Measurements from ENCODE around the gene PHPT1. TPM values are rescaled to one million over a fixed set of nuclear protein-coding genes. Genes with fewer than 3 reads are reported as not detected.

Gene PHPT1
- total and polyA plus RNA-seq, 4 donors, result 75.0 to 195 (median 117) TPM

DNA sequence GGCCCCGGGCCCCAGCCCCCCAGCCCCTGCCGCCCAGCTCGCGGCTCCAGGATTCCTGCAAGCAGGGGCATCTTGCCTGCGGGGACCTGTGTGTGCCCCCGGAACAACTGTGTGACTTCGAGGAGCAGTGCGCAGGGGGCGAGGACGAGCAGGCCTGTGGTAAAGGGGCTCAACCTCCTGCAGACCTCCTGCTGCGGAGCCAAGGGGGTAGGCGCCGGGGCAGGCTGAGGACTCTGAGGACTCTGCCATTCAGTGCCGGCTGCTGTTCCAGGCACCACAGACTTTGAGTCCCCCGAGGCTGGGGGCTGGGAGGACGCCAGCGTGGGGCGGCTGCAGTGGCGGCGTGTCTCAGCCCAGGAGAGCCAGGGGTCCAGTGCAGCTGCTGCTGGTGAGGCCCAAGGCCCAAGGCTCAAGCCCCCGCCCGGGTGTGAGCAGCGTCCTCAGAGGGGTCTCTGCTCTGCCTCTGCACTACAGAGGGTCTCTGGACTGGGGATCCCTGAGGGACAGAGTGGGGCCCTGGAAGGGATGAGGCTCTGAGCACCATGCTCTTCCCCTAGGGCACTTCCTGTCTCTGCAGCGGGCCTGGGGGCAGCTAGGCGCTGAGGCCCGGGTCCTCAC, 6.4 kb downstream of the PHPT1 start:
- peaks cover 0 to 18% (median 0%) of the 10 kb centered on the region in 4 donors for H3K36me3 ChIP-seq (ENCODE audit: control insufficient read depth in 4 of 4, insufficient read depth in 4 of 4, low read length in 4 of 4)
- no peak overlapping the region for H3K4me3 ChIP-seq
- no peaks in the 10 kb centered on the region for H3K9me3 ChIP-seq (ENCODE audit: control insufficient read depth in 4 of 4, insufficient read depth in 3 of 4, low read length in 3 of 4)
- ATAC-seq (ENCODE audit: insufficient read depth, low FRiP score), result no peak
- WGBS, 2 donors, result 82 to 86% methylated on average over 26 of the region's 26 CpGs
- H3K9ac ChIP-seq (ENCODE audit: insufficient read depth in 1 of 2, low read length in 2 of 2), result no peak overlapping the region
- TF ChIP-seq, protein P1, sequence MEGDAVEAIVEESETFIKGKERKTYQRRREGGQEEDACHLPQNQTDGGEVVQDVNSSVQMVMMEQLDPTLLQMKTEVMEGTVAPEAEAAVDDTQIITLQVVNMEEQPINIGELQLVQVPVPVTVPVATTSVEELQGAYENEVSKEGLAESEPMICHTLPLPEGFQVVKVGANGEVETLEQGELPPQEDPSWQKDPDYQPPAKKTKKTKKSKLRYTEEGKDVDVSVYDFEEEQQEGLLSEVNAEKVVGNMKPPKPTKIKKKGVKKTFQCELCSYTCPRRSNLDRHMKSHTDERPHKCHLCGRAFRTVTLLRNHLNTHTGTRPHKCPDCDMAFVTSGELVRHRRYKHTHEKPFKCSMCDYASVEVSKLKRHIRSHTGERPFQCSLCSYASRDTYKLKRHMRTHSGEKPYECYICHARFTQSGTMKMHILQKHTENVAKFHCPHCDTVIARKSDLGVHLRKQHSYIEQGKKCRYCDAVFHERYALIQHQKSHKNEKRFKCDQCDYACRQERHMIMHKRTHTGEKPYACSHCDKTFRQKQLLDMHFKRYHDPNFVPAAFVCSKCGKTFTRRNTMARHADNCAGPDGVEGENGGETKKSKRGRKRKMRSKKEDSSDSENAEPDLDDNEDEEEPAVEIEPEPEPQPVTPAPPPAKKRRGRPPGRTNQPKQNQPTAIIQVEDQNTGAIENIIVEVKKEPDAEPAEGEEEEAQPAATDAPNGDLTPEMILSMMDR (IDR thresholded peaks at IDR 0.05; ENCODE audit: control extremely low read depth, extremely low read depth), result no peak
- DNase-seq, result no peak
- H3K4me1 ChIP-seq (ENCODE audit: control insufficient read depth in 5 of 5, insufficient read depth in 5 of 5, low read length in 5 of 5), result peaks cover 0 to 11% (median 0%) of the 10 kb centered on the region in 5 donors
- no peaks in the 10 kb centered on the region for H3K27me3 ChIP-seq (ENCODE audit: control insufficient read depth in 3 of 3, insufficient read depth in 3 of 3, low read length in 2 of 3)
- H3K27ac ChIP-seq (ENCODE audit: low read depth in 1 of 2, low read length in 1 of 2), result no peak overlapping the region

DNA sequence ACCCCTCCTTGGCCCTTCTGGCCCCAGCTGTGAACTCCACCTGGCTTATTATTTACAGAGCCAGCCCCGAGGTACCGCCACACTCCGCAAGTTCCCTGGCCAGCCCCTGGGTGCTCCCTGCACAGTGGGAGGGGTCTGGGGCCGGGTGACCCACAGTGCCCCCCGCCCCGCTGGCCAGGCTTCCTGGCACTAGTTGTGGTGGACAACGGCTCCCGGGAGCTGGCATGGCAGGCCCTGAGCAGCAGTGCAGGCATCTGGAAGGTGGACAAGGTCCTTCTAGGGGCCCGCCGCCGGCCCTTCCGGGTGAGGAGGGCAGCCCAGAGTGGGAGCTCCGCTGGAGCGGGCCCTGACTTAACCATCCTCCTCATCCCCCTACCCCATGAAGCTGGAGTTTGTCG, 6.9 kb downstream of the PHPT1 start:
- H3K27ac ChIP-seq (ENCODE audit: low read depth in 1 of 2, low read length in 1 of 2), result no peak overlapping the region
- WGBS, 2 donors, result 69 to 79% methylated on average over 15 of the region's 15 CpGs
- DNase-seq, result no peak

DNA sequence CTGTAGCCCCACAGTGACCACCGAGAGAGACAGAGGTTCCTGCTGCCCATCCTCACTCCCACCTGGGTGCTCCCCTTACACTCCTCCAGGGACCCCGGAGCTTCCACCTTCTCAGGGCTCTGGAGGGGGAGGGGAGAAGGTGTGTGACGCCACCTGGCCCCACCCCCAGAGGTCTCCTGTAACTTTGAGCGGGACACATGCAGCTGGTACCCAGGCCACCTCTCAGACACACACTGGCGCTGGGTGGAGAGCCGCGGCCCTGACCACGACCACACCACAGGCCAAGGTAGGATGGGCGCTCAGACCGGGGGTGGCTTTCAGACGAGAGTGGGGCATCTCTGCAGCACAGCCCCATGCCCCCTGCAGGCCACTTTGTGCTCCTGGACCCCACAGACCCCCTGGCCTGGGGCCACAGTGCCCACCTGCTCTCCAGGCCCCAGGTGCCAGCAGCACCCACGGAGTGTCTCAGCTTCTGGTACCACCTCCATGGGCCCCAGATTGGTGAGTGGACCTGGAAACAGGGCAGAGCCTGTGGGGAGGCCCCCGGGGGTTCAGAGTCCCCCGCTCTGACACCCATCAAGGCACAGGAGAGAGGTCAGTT, 7.4 kb downstream of the PHPT1 start:
- Histone ChIP-seq H3K4me3 (no peak overlapping the region), H3K27ac (ENCODE audit: low read depth in 1 of 2, low read length in 1 of 2) (no peak overlapping the region), H3K4me1 (ENCODE audit: control insufficient read depth in 5 of 5, insufficient read depth in 5 of 5, low read length in 5 of 5) (peaks cover 0 to 7% (median 0%) of the 10 kb centered on the region in 5 donors), H3K36me3 (ENCODE audit: control insufficient read depth in 4 of 4, insufficient read depth in 4 of 4, low read length in 4 of 4) (peaks cover 0 to 22% (median 2%) of the 10 kb centered on the region in 4 donors), H3K27me3 (ENCODE audit: control insufficient read depth in 3 of 3, insufficient read depth in 3 of 3, low read length in 2 of 3) (no peaks in the 10 kb centered on the region), H3K9me3 (ENCODE audit: control insufficient read depth in 4 of 4, insufficient read depth in 3 of 4, low read length in 3 of 4) (no peaks in the 10 kb centered on the region), H3K9ac (ENCODE audit: insufficient read depth in 1 of 2, low read length in 2 of 2) (no peak overlapping the region)
- no peak for DNase-seq
- 78 to 81% methylated on average over 14 of the region's 14 CpGs for WGBS, 2 donors
- ATAC-seq (ENCODE audit: insufficient read depth, low FRiP score), result no peak
- TF ChIP-seq, protein P1 (IDR thresholded peaks at IDR 0.05; ENCODE audit: control extremely low read depth, extremely low read depth), result no peak

More for the DNA sequence above, 6.9 kb downstream of the PHPT1 start:
- no peaks in the 10 kb centered on the region for H3K9me3 ChIP-seq (ENCODE audit: control insufficient read depth in 4 of 4, insufficient read depth in 3 of 4, low read length in 3 of 4)
- no peaks in the 10 kb centered on the region for H3K27me3 ChIP-seq (ENCODE audit: control insufficient read depth in 3 of 3, insufficient read depth in 3 of 3, low read length in 2 of 3)
- ATAC-seq (ENCODE audit: insufficient read depth, low FRiP score), result no peak
- H3K36me3 ChIP-seq (ENCODE audit: control insufficient read depth in 4 of 4, insufficient read depth in 4 of 4, low read length in 4 of 4), result peaks cover 0 to 19% (median 2%) of the 10 kb centered on the region in 4 donors
- TF ChIP-seq, protein P1 (IDR thresholded peaks at IDR 0.05; ENCODE audit: control extremely low read depth, extremely low read depth), result no peak
- no peak overlapping the region for H3K4me3 ChIP-seq
- no peak overlapping the region for H3K9ac ChIP-seq (ENCODE audit: insufficient read depth in 1 of 2, low read length in 2 of 2)
- peaks cover 0 to 7% (median 0%) of the 10 kb centered on the region in 5 donors for H3K4me1 ChIP-seq (ENCODE audit: control insufficient read depth in 5 of 5, insufficient read depth in 5 of 5, low read length in 5 of 5)
